BLaER1 (cell line): ENCODE measurements around the gene DDO.

ENCODE experiments used
- H3K27ac ChIP-seq: shearing (Covaris generic); formaldehyde crosslinking; 2 replicates; pipeline ENCODE4 v1.8.1; 2022
- H3K27me3 ChIP-seq: shearing (Covaris generic); formaldehyde crosslinking; 2 replicates; pipeline ENCODE4 v1.8.1; 2022
- H3K36me3 ChIP-seq: shearing (Covaris generic); formaldehyde crosslinking; 2 replicates; pipeline ENCODE4 v1.8.1; 2022
- H3K4me1 ChIP-seq: shearing (Covaris generic); formaldehyde crosslinking; 2 replicates; pipeline ENCODE4 v1.8.1; 2022
- H3K4me2 ChIP-seq: shearing (Covaris generic); formaldehyde crosslinking; 2 replicates; pipeline ENCODE4 v1.8.1; 2022
- H3K4me3 ChIP-seq: shearing (Covaris generic); formaldehyde crosslinking; 2 replicates; pipeline ENCODE4 v1.8.1; 2022
- H3K9ac ChIP-seq: shearing (Covaris generic); formaldehyde crosslinking; 2 replicates; pipeline ENCODE4 v1.8.1; 2022
- H3K9me3 ChIP-seq: shearing (Covaris generic); formaldehyde crosslinking; 2 replicates; pipeline ENCODE4 v1.8.1; 2022
- H4K20me1 ChIP-seq: shearing (Covaris generic); formaldehyde crosslinking; 2 replicates; pipeline ENCODE4 v1.8.1; 2022
- Cebpa-rat ChIP-seq: shearing (Covaris generic); IDR thresholded peaks from 2 replicates; pipeline ENCODE4 v1.8.1; 2022

DDO gene

DNA sequence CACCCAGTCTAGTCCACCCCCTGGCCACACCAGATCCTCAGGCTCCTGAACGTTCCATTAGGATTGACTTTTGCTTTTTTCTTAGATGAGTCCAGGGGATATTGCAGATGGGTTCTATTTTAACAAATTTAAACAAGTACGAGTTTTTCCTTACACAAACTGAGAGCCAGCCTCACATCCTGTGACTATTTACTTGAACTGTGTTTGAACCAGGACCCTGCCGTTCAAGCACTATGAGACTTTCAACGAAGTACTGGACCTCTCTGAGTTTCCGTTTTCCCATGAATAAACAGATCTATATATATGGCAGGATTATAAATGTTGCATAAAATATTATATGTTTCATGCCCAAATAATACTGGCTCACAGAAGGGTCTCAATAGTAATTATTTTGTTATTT lies 55.8 kb downstream of the DDO start:
- no peak overlapping the region for H3K4me2 ChIP-seq
- H3K27me3 ChIP-seq = peaks cover 53% of the 10 kb centered on the region
- no peak for TF ChIP-seq Cebpa-rat

DNA sequence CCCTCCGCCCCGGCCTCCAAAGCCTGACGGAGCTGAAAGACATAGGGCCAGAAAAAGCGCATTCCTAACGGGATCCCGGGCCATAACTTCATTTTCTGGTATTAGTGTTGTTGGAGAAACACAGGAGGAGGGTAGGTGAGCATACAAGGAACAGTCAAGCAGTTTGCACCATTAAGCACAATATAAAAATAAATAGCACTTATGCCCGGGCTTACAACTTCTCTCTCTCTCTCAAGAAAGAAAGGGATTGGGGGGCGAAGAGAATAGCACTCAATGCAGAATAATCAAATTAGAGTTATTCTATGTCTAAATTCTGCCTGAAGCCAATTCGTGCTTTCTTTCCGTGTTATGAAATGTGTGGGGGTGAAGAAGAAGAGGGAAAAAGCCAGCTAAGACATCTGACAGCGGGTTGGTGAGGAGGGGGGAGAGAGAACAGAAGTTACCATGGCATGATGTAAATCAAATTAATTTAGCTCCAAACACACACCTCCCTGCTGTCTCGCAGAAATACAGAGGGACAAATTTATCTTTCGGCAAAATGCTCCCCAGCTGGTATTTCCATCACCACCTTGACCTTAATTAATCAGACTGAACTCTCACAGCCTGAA lies 56.7 kb downstream of the DDO start:
- no peaks in the 10 kb centered on the region for H4K20me1 ChIP-seq
- peaks cover 7% of the 10 kb centered on the region; the same call in 1 of the 2 replicates for H3K4me1 ChIP-seq
- H3K27ac ChIP-seq = no peak overlapping the region
- H3K36me3 ChIP-seq = no peaks in the 10 kb centered on the region
- TF ChIP-seq Cebpa-rat = no peak
- peaks cover 53% of the 10 kb centered on the region for H3K27me3 ChIP-seq
- no peak overlapping the region for H3K9ac ChIP-seq
- H3K4me2 ChIP-seq = peak overlapping the region; percentile 69
- peaks cover 36% of the 10 kb centered on the region for H3K9me3 ChIP-seq
- peak overlapping the region; percentile 64 for H3K4me3 ChIP-seq

More for the DNA sequence above, 55.8 kb downstream of the DDO start:
- Histone ChIP-seq H3K36me3 (no peaks in the 10 kb centered on the region), H3K4me3 (no peak overlapping the region), H4K20me1 (no peaks in the 10 kb centered on the region), H3K9me3 (peaks cover 36% of the 10 kb centered on the region), H3K9ac (no peak overlapping the region), H3K4me1 (peaks cover 7% of the 10 kb centered on the region; the same call in 1 of the 2 replicates), H3K27ac (no peak overlapping the region)

DNA sequence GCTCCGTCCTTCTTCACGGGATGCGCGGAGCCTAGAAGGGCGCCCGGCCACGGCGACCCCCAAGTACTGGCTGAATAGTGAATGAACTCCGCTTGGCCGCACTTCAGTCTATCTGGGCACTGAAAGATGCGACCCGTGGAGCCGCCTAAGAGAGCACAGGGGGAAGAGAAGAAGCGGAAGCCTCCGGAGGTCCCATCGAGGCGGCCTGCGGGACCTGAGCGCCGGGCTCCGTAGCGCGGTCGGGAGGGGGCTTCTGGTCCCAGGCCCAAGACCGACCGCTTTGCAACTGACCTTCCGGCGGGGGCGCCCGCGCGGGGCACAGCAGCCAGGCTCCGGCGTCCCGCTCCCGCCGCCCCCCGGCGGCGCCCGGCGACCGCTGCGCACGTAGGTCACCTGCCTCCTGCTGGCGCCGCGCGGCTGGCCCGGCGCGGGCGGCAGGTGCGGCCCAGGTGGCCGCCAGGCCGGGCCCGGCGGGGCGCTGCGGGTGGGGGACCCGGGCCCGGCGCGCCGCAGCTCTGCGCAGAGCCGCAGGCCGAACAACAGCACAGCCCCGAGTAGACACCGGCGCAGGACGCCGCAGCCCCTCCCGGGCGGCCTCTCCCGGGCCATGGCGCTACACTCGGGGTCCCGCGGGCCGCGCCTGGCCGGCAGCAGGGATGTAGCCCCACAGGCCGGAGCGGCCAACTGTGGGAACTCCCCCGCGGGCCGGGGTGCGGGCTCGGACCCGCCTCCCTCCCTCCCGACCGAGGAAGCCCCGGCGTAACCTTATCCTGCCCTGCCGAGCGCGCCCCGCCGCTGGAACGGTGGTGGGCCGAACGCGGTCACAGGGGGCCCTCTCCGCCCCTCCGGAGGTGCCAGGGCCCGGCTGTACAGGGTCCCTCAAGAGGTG lies 57.5 kb downstream of the DDO start, which contains the start of gene METTL24:
Gene METTL24, minus strand, starts transcription at position 686 of the 889 bp plus-strand sequence. Its CDS starts 77 bp downstream, at position 609.
- Histone ChIP-seq H3K9ac (no peak within 1 kb of the TSS), H3K27ac (no peak within 1 kb of the TSS)

DNA sequence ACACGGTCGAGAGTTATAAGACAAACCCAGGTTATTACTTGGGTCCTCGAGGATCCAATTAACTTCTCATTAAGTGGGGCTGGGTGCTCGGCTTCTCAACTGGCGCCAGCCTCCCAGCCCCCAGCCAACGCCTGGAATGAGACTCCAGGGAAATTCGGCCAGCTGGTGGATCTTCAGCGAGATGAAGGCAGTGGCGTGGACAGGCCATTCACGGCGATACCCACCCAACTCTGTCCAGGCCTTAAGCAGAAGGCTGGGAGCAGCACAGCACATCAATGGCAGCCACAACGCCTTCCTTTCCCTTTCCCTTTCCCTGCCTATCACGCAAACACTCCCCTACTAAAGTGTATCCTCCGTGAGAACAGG lies 58.1 kb downstream of the DDO start:
- H3K4me1 ChIP-seq = peaks cover 7% of the 10 kb centered on the region; the same call in 1 of the 2 replicates
- H4K20me1 ChIP-seq = no peaks in the 10 kb centered on the region
- H3K4me2 ChIP-seq = 0 out of 2 replicates have a peak overlapping the region, but pooled peaks have one; percentile 69
- TF ChIP-seq Cebpa-rat = no peak
- H3K27me3 ChIP-seq = peaks cover 53% of the 10 kb centered on the region
- no peak overlapping the region for H3K9ac ChIP-seq
- H3K4me3 ChIP-seq = peak overlapping the region; percentile 64; the same call in 1 of the 2 replicates
- H3K36me3 ChIP-seq = no peaks in the 10 kb centered on the region
- no peak overlapping the region for H3K27ac ChIP-seq
- peaks cover 36% of the 10 kb centered on the region for H3K9me3 ChIP-seq

More for the DNA sequence above, 57.5 kb downstream of the DDO start, which contains the start of gene METTL24:
- no peak for TF ChIP-seq Cebpa-rat
- Histone ChIP-seq H3K4me3 (peak within 1 kb of the TSS; percentile 64), H3K4me2 (peak within 1 kb of the TSS; percentile 69), H3K36me3 (no peaks in the 10 kb centered on the region), H3K9me3 (peaks cover 36% of the 10 kb centered on the region), H4K20me1 (no peaks in the 10 kb centered on the region), H3K27me3 (peaks cover 53% of the 10 kb centered on the region), H3K4me1 (peaks cover 7% of the 10 kb centered on the region; the same call in 1 of the 2 replicates)

DNA sequence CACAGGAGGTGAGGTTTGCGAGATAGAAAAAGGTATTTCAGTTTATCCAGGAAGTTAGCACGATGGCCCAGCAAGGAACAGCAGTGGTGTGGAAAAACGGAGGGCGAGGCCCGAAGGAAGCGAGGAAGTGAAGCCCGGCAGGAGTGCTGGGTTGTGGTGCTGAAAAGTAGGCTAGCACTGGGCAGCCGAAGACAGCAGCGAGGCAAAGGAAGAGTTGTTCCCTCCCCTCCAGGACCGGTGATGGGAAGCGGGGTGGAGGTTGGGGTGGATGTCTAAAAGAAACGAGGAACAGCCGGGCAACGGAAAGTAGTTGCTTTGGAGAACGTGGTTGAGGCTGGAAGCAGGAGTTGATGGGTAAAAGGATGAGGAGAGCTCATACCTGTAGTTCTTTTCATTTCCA lies 58.6 kb downstream of the DDO start:
- no peaks in the 10 kb centered on the region for H3K36me3 ChIP-seq
- TF ChIP-seq Cebpa-rat = no peak
- H3K9ac ChIP-seq = no peak overlapping the region
- H3K27me3 ChIP-seq = peaks cover 53% of the 10 kb centered on the region
- H3K9me3 ChIP-seq = peaks cover 36% of the 10 kb centered on the region
- peaks cover 7% of the 10 kb centered on the region; the same call in 1 of the 2 replicates for H3K4me1 ChIP-seq
- no peaks in the 10 kb centered on the region for H4K20me1 ChIP-seq
- no peak overlapping the region for H3K4me2 ChIP-seq
- H3K4me3 ChIP-seq = no peak overlapping the region
- no peak overlapping the region for H3K27ac ChIP-seq

DNA sequence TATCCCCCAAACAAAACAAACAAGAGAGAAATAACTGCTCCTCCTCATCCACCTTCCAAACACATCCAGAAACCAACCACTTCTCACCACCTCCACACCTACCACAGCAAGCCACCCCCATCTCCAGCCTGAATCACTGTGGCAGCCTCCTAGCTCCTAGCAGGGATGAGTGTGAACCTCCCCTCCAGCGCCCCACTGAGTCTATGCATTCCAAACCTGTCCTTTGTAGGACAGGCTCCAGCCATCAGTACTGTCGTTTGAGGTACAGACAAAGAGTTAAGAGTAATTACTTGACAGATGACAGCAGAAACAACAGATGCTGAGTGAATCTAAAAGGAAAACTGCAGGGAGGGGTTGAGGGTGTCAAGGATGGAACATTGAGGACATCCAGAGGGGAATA lies 59.6 kb downstream of the DDO start:
- TF ChIP-seq Cebpa-rat = no peak
- Histone ChIP-seq H3K36me3 (no peaks in the 10 kb centered on the region), H3K4me1 (peaks cover 7% of the 10 kb centered on the region; the same call in 1 of the 2 replicates), H3K27me3 (peaks cover 53% of the 10 kb centered on the region), H3K9me3 (peaks cover 36% of the 10 kb centered on the region), H4K20me1 (no peaks in the 10 kb centered on the region), H3K27ac (no peak overlapping the region), H3K4me2 (no peak overlapping the region), H3K9ac (no peak overlapping the region), H3K4me3 (no peak overlapping the region)

DNA sequence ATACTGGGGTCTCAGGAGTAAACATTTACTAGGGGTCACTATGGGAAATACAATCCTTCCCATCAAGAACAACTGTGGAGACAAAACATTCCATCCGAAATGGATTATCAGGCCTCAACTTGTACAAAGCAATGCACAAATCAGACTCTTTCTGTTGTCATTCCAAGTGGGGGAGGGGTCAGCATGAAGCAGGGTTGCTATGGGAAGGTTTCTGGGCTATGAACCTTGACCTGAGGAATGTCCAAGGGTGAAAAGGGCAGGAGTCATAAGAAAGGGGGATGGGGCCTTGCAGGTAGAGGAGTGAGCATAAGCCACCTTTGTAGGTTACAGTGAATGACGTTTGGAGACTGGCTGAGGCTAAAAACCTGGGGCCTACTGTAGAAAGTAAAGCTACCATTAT lies 60.4 kb downstream of the DDO start:
- H3K36me3 ChIP-seq = no peaks in the 10 kb centered on the region
- H4K20me1 ChIP-seq = no peaks in the 10 kb centered on the region
- no peak for TF ChIP-seq Cebpa-rat
- H3K9ac ChIP-seq = no peak overlapping the region
- no peak overlapping the region for H3K4me2 ChIP-seq
- peaks cover 36% of the 10 kb centered on the region for H3K9me3 ChIP-seq
- no peak overlapping the region for H3K27ac ChIP-seq
- H3K4me3 ChIP-seq = no peak overlapping the region
- H3K4me1 ChIP-seq = peaks cover 7% of the 10 kb centered on the region; the same call in 1 of the 2 replicates
- H3K27me3 ChIP-seq = peaks cover 50% of the 10 kb centered on the region

DNA sequence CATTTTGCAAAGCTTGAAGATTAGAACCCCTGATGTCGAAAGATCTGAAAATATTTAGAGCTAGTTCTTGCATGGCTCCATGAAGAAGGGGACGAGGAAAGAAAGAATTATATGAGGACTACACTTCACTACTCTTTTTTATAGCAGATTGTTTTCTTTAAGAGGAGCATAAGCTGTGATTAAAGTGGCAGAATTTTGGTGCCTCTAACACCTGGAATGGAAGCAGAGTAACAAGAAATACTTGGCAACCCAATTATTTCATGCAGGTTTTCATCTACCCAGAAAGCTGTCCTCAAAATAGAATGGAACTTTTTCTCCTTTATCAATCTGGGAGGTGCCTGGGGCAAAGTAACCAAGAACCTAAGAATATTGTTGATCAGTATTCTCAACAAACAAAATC lies 61.2 kb downstream of the DDO start:
- Histone ChIP-seq H3K9ac (no peak overlapping the region), H3K27ac (no peak overlapping the region), H3K9me3 (peaks cover 31% of the 10 kb centered on the region)

DNA sequence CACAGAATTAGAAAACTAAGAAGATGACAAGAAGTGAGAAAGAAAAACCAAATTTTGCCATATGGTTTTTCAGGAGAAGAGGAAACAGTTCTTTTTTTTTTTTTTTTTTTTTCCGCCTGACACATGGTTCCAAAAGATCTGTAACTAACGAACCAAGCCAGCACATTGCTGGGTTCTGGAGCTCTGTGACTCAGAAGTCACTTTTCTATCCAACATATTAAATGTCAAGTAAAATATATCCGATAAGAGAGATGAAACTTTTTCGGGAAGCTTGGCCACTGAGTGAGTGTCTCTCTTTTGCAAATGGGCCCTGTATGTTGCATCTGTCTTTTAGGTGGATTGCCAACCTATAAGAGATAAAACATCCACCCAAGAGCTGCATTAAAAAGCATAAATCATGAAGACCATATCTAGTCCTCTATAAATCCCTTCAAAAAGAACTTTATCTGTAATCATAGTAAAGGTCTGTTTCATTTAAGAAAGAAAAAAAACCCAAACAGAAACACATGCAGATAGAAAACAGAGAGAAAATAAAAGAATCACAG lies 61.8 kb downstream of the DDO start:
- no peaks in the 10 kb centered on the region for H4K20me1 ChIP-seq
- peaks cover 7% of the 10 kb centered on the region; the same call in 1 of the 2 replicates for H3K4me1 ChIP-seq
- no peak overlapping the region for H3K9ac ChIP-seq
- H3K27me3 ChIP-seq = peaks cover 36% of the 10 kb centered on the region
- no peaks in the 10 kb centered on the region for H3K36me3 ChIP-seq
- no peak overlapping the region for H3K27ac ChIP-seq
- TF ChIP-seq Cebpa-rat = no peak
- H3K4me3 ChIP-seq = no peak overlapping the region
- H3K4me2 ChIP-seq = no peak overlapping the region
- H3K9me3 ChIP-seq = peaks cover 25% of the 10 kb centered on the region

More for the DNA sequence above, 61.2 kb downstream of the DDO start:
- Histone ChIP-seq H3K4me2 (no peak overlapping the region), H4K20me1 (no peaks in the 10 kb centered on the region), H3K4me1 (peaks cover 7% of the 10 kb centered on the region; the same call in 1 of the 2 replicates), H3K27me3 (peaks cover 42% of the 10 kb centered on the region), H3K4me3 (no peak overlapping the region), H3K36me3 (no peaks in the 10 kb centered on the region)
- no peak for TF ChIP-seq Cebpa-rat
